ENCODE results near the gene PRPSAP2.

PRPSAP2 gene

DNA sequence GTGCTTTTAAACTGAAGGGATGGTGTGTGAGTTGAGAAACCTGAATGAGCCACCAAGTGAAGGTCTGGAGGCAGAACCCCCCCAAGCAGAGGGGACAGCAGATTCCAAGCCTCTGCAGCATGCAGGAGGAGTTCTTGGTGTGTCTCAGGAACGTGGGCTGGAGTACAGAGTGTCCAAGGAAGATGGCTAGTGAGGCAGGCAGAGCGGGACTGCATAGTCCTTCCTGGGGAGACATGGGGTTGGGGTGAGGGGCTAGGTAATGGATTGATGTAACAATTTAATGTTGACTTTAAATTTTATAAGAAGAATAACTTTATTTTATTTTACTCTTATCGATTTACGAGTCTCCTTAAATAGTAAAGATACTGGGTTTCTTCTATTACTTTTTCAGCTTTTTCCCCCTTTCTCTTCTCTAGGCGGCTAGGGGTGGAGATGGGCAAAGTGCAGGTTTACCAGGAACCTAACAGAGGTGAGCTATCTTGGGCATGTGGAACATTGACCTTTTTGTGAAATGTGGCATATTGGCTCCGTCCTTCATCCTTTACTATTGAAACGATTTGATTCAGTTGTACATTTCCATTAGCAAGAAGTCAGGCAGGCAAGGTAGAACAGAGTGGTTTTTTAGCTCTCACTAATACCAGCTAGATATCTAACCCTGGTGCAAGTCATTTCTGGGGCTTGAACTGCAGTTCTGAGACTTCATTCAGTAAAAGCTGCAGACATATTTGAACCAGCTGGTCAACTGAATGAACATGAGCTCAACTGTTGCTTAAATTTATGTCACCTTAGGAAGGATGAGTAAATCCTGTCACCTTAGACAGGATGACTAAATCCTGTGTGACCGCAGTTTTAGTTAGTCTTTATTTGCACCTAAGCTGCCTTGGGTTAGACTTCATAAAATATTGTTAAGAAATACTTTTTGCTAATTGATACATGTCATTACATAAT, 9.2 kb downstream of the PRPSAP2 start:
- Histone ChIP-seq H3K4me1 (ENCODE audit: insufficient read depth, poor library complexity, severe bottlenecking) (no peaks in the 10 kb centered on the region), H3K36me3 (ENCODE audit: low read depth) (peaks cover 52% of the 10 kb centered on the region), H3K9me3 (ENCODE audit: severe bottlenecking) (no peaks in the 10 kb centered on the region), H3K27ac (ENCODE audit: poor library complexity, severe bottlenecking) (no peak overlapping the region), H3K27me3 (ENCODE audit: insufficient read depth, poor library complexity, severe bottlenecking) (no peaks in the 10 kb centered on the region), H3K4me3 (ENCODE audit: severe bottlenecking) (no peak overlapping the region)
- DNase-seq (ENCODE audit: low spot score) (no peak), ATAC-seq (ENCODE audit: low read depth) (no peak)
- TF ChIP-seq, protein P1, sequence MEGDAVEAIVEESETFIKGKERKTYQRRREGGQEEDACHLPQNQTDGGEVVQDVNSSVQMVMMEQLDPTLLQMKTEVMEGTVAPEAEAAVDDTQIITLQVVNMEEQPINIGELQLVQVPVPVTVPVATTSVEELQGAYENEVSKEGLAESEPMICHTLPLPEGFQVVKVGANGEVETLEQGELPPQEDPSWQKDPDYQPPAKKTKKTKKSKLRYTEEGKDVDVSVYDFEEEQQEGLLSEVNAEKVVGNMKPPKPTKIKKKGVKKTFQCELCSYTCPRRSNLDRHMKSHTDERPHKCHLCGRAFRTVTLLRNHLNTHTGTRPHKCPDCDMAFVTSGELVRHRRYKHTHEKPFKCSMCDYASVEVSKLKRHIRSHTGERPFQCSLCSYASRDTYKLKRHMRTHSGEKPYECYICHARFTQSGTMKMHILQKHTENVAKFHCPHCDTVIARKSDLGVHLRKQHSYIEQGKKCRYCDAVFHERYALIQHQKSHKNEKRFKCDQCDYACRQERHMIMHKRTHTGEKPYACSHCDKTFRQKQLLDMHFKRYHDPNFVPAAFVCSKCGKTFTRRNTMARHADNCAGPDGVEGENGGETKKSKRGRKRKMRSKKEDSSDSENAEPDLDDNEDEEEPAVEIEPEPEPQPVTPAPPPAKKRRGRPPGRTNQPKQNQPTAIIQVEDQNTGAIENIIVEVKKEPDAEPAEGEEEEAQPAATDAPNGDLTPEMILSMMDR (IDR thresholded peaks at IDR 0.05; ENCODE audit: poor library complexity, severe bottlenecking): no peak

DNA sequence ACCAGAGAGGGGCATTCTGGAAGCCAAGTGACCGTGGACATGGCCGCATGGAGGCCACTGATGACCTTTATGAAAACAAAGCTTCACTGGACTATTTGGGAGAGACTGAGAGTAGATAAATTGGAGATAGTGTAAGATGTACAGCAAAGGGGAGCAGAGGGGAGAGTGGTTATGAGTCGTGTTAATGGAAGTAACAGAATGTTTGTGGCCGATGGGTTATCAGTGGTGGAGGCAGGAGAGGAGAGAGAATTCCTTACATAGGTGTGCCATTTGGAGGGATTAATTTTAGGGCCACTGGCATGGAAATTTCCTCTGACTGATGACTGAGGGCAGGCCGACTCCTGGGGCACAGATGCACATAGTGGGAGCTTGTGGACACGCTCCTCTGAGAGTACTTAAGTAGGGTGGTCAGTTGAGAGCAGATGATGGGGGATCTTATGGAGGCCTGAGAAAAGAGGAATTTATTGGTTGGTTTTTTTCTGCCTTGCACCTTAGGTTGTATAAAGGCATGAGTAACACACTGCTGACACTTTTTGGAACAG, 19.2 kb downstream of the PRPSAP2 start:
- peak overlapping the region; percentile 32 for H3K27ac ChIP-seq (ENCODE audit: poor library complexity, severe bottlenecking)
- no peaks in the 10 kb centered on the region for H3K27me3 ChIP-seq (ENCODE audit: insufficient read depth, poor library complexity, severe bottlenecking)
- ATAC-seq (ENCODE audit: low read depth) (peak; percentile 96), DNase-seq (ENCODE audit: low spot score) (no peak)
- H3K4me1 ChIP-seq (ENCODE audit: insufficient read depth, poor library complexity, severe bottlenecking): peaks cover 4% of the 10 kb centered on the region
- no peak overlapping the region for H3K4me3 ChIP-seq (ENCODE audit: severe bottlenecking)
- TF ChIP-seq, protein P1 (IDR thresholded peaks at IDR 0.05; ENCODE audit: poor library complexity, severe bottlenecking): no peak
- no peaks in the 10 kb centered on the region for H3K9me3 ChIP-seq (ENCODE audit: severe bottlenecking)
- H3K36me3 ChIP-seq (ENCODE audit: low read depth): peaks cover 67% of the 10 kb centered on the region

DNA sequence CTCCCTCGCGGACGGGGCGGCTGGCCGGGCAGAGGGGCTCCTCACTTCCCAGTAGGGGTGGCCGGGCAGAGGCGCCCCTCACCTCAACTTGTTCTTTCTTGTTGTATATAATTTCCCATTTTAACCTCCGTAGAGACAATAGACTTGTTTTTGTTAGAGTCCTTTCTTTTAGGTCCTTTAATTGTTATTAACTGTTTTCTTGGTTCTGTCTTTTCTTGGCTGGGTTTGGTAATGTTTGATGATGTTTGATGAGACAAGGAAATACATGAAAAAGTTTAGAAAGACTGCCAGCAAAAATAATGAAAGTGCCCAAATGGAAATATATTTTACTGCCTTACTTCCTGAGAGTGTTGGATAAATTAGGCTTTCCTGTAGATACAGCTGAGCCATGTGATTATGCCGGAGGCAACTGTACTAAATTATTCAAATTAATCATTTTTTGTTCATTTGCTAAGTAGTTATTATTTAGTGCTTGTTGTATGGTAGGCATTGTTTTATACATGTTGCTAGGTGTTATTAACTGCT, 30.9 kb downstream of the PRPSAP2 start:
- no peaks in the 10 kb centered on the region for H3K9me3 ChIP-seq (ENCODE audit: severe bottlenecking)
- TF ChIP-seq, protein P1 (IDR thresholded peaks at IDR 0.05; ENCODE audit: poor library complexity, severe bottlenecking): no peak
- no peak for DNase-seq (ENCODE audit: low spot score)
- ATAC-seq (ENCODE audit: low read depth): no peak
- H3K4me3 ChIP-seq (ENCODE audit: severe bottlenecking): no peak overlapping the region
- H3K27me3 ChIP-seq (ENCODE audit: insufficient read depth, poor library complexity, severe bottlenecking): no peaks in the 10 kb centered on the region
- H3K27ac ChIP-seq (ENCODE audit: poor library complexity, severe bottlenecking): no peak overlapping the region
- no peaks in the 10 kb centered on the region for H3K4me1 ChIP-seq (ENCODE audit: insufficient read depth, poor library complexity, severe bottlenecking)
- H3K36me3 ChIP-seq (ENCODE audit: low read depth): peaks cover 51% of the 10 kb centered on the region

DNA sequence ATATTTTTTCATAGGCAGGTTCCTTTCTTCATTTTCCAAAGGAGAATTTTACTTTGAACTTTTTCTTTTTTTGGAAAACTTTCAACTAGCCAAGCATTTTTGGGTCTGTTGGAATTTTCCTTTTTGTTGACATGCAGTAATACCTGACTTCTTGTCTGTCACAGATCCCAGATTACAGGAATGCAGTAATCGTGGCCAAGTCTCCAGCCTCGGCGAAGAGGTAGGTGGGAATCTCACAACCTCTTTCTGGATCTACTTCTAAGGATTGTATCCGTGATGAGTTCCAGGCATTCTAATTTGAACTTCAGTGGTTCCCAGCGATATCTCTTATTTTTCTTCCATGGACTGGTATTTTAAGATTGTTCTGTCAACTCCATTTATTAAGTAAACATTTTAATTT, 31.7 kb downstream of the PRPSAP2 start:
- no peak overlapping the region for H3K27ac ChIP-seq (ENCODE audit: poor library complexity, severe bottlenecking)

More for the DNA sequence above, 31.7 kb downstream of the PRPSAP2 start:
- H3K9me3 ChIP-seq (ENCODE audit: severe bottlenecking): no peaks in the 10 kb centered on the region
- H3K4me1 ChIP-seq (ENCODE audit: insufficient read depth, poor library complexity, severe bottlenecking): no peaks in the 10 kb centered on the region
- no peak overlapping the region for H3K4me3 ChIP-seq (ENCODE audit: severe bottlenecking)
- no peak for DNase-seq (ENCODE audit: low spot score)
- peaks cover 45% of the 10 kb centered on the region for H3K36me3 ChIP-seq (ENCODE audit: low read depth)
- no peak for ATAC-seq (ENCODE audit: low read depth)
- no peaks in the 10 kb centered on the region for H3K27me3 ChIP-seq (ENCODE audit: insufficient read depth, poor library complexity, severe bottlenecking)
- TF ChIP-seq, protein P1 (IDR thresholded peaks at IDR 0.05; ENCODE audit: poor library complexity, severe bottlenecking): no peak
